HL-60/S4 (cell line): ENCODE measurements around the gene SERPINB7.

Experiments used
- in situ Hi-C: fragments of 300-500 bp; cut with MboI; formaldehyde crosslinking; loops from 2 replicates; pipeline ENCODE4 v1.14.3; 2022; ENCODE audit warnings: low sequenced_read_pairs

Gene SERPINB7

DNA sequence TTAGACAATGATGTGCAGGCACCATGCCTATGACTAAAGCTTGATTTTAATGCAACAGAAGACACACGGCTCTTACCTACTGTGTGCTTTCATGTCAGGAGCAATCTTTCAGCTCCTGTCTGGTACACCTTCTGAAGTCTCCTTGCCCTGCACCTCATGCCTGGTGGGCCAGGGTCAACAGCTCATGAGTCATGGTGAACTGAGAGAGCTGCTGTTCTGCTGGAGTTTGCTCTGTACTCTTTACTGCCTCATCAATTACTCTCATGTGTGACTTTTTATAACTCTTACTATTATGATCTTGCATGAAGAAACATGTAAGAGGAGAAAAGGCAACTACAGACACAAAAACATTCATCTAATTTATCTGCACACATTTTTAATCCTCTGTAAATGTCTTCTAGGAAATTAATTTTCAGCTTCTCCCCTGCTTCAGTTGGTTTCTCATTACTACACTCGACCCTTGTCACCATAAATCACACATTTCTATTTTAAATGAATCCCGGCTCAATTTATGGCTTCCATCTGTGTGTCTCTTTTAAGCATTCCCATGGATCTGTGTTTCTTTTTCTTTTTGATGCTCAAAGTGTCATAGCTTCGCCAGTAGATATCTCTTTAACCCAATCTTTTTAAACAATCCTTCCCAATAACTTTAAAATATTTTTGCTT lies 9.7 kb downstream of the SERPINB7 start:
- in situ Hi-C loops: no loop called here

DNA sequence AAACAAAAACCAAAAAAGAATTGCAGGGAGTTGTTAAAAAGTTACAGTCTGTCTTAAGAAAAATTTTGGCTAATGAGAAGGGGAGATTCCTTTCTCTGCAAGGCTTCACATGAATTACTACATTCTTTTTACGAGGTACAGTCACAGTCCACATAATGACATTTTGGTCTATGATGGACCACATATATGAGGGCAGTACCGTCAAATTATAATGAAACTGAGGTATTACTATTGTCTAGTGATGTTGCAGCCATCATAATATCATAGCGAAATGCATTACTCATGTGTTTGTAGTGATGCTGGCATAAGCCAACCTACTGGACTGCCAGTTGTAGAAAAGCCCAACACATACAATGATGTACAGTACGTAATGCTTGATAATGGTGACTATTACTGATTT lies 12.5 kb downstream of the SERPINB7 start:
- in situ Hi-C loops: no loop called here

DNA sequence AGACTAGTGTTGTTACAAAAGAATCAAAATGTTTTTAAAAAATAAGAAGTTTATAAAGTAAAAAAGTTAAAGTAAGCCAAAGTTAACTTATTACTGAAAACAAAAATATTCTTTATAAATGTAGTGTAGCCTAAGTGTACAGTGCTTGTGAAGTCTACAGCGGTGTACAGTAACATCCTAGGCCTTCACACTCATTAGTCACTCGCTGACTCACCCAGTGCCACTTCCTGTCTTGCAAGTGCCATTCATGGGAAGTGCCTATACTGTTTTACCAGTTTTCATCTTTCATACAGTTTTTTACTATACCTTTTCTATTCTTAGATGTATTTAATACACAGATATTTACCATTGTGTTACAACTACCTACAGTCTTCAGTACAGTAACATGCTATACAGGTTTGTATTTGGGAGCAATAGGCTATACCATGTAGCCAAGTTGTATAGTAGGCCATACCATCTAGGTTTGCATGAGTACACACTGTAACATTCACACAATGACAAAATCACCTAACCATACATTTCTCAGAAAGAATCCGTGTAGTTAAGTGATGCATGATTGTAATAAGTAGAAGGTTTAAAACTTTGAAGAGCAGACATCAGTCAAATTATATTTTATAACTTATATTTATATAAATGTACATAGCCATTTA lies 13.4 kb downstream of the SERPINB7 start:
- in situ Hi-C loops: no loop called here

DNA sequence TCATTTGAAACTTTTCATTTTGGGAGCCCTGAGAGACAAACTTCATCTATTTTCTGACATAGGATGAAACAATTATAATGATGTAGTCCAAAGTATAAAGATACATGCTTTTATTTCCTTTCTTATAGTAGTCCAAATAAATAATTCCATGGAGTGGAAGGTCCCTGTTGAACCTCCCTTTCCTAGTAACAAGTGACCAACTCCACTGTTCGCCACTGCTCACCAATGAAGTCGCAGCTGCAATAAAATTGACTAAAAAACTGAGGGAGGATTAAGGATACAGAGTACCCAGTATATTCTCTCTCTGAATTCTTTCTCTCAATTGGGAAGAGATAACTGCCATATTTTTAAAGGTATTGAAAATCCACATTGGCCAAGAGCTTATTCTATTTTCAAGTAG lies 14.1 kb downstream of the SERPINB7 start:
- in situ Hi-C loops: no loop called here

DNA sequence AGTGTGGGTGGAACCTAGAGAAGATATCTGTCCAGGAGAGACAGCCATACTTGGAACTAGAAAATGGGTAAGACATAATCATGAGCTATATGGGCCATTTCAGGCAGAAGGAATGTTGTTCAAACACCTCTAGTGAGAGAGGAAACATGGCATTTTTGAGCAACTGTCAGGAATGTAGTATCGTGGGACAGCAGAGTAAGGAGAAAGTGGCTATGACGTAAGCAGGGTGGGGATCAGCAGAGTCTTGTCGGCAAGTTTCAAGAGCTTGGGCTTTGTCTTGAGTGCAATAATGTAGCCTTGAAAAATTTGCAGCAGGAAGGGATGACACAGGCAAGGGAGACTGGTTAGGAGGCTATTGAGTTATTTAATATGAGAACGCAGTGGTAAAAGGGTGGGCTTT lies 20.4 kb downstream of the SERPINB7 start:
- in situ Hi-C loops: no loop called here

DNA sequence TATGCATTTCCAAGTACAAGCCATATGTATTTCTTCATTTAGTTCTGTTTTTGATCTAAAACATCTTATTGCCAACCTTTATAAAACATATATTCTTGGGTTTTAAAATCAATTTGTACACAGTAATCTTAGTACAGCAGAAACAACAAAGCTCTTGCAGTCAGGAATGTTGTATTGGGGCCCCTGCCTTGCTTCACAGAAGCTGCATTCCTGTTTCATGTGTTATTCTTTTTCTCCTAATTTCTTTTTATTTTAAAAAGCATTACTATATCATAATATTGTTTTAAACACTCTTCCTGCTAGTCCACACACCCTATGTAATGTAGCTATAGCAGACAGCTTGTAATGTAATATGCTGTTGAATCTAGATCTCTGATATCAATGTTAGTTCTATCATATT lies 24.0 kb downstream of the SERPINB7 start:
- in situ Hi-C loops: no loop called here

DNA sequence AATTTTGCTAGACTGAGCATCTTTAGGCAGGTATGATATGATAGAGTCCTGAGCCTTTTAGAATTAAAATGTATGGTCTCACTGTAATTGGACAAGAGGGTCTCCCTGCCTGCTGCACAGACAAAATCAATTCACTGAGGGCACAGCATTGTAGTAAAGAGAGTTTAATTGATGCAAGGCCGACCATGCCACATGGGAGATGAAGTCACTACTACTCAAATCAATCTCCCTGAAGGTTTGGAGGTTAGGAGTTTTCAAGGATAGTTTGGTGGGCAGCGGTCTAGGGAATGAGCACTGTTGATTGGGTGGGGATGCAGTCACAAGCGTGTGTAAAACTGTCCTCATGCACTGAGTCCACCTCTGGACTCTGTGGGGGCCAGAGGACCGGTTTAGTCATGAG lies 26.1 kb downstream of the SERPINB7 start:
- in situ Hi-C loops: no loop called here

DNA sequence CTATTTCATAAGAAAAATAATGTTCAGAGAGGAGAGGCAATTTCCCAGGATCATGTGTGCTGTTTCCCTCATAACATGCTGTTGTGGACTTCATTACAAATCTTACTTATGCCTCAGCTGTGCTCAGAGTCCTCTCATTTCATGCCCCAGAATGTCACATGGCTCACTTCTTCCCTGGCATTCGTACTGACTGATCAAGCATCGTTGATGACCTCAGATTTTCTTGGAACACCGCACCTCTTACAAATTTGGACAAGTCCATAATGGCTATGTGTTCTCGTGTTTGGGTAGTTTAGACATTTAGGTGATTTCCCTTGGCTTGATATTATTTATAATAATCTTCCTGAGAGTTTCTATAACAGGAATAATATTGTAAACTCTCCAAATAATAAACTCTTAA lies 32.9 kb downstream of the SERPINB7 start:
- in situ Hi-C loops: no loop called here

DNA sequence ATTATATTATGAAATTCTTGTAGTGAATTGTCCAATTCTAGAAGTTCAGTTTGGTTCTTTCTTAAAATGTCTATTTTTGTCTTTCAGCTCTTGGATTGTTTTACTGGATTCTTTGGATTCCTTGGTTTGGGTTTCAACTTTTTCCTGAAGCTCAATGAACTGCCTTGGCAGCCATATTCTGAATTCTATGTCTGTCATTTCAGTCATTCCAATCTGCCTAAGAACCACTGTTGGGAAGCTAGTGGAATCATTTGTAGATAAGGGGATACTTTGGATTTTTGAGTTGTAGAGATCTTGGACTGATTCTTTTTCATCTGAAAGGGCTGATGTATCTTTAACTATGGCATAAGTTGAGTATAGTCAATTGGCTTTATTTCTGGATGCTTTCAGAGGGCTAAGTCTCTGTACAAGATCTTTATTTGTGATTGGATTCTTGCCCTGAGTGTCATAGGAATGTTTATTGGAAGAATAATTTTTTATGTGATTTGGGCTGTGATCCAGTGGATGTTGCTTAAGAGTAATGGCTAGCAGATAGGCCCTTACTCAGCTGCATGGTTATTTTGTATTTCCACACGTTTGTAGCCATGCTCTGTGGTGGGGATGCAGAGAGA lies 42.3 kb downstream of the SERPINB7 start:
- in situ Hi-C loops: no loop called here

DNA sequence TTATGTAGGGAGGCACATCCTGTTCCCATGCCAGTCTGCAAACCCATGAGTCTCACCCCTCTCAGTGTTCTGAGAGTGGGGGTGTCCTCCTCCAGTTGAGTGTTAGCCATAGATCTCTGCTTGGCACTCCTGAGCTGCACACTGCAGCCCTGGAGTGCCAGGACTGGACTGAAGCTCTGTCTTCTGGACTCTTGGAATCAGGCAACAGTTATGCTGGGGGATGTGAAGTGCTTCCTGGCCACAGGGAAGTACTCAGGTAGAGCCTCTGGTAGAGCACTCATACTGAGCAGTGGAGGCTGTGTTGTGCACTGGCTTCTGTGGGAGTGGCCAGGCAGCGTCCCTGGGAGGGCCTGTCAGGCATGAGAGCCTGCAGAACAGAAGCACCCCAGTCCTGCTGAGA lies 43.0 kb downstream of the SERPINB7 start:
- in situ Hi-C loops: no loop called here

DNA sequence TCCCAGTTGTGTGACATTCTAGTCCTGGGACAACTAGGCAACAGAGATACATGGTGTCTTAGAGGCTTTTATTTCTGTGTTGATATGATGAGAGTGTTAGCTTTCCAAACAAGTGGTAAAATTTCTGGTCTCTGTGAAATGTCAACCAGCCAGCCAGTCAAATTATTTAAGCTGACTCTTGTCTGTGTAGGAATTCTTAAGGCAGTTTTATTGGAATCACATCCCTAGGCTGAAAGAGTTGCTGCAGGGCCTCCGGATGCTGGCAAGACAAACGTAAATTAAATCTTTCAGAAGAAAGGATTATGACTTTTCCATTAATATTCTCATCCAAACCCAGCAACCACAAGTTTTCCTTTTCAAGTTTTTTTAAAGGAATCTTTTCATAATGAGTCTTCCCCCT lies 44.6 kb downstream of the SERPINB7 start:
- in situ Hi-C loops: no loop called here

DNA sequence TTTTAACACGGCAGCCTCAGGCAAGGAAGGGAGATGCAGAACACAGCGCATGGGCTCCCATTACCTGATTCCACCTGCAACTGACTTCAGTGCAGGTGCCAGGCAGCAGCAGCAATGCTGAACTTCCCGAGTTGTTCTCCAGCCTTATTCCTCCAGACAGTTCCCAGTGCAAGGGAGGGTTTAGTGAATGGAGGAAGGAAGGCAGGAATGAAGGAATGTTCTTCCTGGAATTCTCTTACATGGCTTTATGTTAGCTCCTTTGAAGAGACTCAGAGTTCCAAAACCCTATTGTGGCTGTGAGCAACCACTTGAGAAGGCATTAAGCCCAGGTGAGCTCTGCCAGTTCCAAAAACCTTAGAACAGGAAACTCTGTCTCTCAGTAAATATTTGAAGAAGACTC lies 45.5 kb downstream of the SERPINB7 start:
- in situ Hi-C loops: no loop called here

DNA sequence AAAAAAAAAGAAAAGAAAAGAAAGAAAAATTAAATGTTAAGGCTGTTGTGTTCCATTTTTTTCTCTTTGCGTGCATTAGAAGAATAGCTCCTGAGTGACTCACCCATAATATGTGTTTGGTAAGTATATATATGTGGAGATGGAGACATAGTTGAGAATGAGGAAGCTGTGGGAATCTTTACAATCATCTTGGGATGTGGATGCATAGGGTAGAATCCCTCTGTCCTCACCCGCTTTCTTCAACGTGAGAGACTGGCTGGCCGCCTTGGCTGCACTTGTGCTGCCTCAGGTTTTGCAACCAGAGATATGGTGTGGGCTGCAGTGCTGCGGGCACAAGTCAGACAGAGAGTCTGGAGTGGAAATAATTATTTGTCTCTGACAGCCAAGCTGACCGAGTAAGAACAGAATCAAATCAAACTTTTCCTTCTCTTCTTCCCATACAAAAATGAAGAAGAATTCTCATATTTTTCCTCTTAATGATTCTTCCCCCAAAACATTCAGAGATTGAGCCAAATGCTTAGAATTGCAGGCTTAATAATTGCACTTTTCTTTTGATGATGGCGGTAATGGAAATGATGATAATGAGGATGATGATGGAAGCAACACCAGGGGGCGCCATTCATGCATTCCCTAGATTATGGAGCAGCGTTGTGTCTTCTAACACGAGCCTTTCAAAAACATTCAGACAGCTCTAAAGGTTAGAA lies 48.5 kb downstream of the SERPINB7 start:
- in situ Hi-C loops: no loop called here

DNA sequence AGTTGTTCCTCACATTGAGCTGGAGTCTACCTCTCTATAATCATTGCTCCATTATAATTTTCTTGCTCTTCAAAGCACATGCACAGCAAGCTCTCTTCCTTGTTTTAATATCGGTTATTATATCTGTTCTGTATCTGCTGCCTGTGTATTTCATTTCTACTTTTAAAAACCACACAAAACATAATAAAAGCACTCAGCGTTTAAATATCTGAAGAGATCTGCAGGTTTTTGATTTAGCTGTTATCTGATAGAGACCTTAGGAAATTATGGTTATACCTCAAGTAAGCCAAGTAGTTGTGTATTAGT lies 49.0 kb downstream of the SERPINB7 start:
- in situ Hi-C loops: no loop called here

DNA sequence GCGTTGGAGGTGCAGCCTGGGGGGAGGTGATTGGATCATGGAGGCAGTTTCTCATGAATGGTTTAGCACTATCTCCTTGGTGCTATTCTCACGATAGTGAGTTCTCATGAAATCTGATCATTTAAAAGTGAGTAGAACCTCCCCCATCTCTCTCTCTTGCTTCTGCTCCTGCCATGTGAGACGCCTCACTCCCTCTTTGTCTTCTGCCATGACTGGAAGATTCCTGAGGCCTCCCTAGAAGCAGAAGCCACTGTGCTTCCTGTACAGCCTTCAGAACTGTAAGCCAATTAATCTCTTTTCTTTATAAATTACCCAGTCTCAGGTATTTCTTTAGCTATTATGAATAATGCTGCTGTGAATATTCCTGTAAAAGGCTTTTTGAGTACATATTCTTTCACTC lies 52.9 kb downstream of the SERPINB7 start:
- in situ Hi-C loops: no loop called here

DNA sequence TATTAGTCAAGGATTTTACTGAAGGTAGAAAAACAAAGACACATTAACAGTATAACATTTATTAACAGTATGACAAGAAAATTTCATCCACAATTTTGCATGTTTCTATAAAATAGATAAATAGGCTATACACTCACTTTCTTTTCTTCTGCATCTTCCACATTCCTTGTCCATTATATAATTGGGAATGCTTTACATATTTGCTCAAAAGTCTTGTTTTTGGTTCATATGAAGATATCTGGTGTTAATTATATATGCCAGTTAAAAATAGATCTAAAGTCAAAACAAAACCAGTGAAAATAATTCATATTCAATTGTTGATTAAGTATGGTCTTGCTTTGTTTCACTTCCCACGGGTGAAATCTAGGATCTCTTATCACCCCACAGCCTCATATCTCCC lies 53.4 kb downstream of the SERPINB7 start:
- in situ Hi-C loops: no loop called here

DNA sequence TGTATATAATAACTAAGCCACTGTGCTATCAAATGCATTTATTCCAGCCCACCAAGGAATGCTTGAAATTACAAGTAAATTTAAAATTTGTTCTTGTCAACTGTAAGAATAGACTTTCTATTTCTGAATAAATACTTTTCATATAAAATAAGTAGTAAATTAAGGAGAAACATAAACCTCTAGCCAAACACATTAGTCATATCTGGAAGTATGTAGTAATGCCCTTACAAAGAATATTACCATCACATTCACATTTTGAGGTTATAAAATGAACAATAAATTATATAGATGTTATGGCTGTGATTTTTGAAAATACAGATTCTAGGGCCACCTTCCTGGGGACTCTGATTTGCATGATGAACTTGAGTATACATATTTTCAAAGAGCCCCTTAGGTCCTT lies 54.7 kb downstream of the SERPINB7 start:
- in situ Hi-C loops: no loop called here

DNA sequence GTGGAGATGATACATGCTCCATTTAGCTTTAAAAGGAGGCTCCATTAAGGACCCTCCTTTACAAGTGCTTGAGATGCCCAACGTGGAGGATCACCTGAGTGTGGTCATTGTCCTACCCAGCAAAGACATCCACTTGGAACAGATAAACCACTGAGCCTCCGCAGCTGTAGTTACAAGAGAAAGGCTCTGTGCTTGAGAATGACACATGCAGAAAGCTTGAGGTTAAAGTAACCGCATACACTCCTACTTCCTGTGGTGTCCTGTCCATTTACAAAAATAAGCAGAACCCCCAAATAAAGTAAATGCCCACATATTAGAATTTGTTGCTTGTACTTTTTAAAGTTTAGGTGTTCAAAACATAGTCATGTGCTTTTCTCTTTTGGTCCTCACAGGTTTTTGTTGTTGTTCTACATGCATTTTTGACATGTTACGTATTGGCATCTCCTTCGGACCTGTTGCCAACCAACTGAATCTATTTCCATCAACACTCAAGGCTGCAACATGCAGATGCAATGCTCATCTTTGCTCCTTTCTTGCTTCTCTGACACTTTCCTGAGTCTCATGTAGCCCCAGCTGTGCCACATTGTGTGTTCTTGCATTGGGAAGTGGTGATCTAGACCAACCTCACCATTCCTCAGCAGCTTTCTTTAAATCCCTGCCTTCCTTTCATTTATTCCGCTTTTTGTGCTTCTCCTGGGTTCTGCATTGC lies 56.0 kb downstream of the SERPINB7 start:
- in situ Hi-C loops: no loop called here

DNA sequence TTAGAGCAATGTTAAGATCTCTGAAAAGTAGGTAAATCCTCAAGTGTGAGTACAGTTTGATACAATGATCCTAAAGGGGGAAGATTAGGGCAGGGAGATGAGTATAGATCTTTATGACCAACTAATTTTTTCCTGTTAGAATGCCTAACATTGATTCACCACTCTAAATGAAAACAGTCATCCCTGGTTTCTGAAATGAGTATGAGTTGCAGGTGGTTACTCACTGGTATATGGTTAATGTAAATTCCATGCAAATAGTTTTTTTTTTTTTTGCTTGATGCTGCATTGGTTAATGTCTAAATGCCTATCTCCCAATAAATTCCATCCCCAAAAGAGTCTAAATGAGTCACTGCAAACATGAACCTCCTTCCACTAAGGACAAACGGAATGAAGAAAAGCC lies 57.3 kb downstream of the SERPINB7 start:
- in situ Hi-C loops: no loop called here

DNA sequence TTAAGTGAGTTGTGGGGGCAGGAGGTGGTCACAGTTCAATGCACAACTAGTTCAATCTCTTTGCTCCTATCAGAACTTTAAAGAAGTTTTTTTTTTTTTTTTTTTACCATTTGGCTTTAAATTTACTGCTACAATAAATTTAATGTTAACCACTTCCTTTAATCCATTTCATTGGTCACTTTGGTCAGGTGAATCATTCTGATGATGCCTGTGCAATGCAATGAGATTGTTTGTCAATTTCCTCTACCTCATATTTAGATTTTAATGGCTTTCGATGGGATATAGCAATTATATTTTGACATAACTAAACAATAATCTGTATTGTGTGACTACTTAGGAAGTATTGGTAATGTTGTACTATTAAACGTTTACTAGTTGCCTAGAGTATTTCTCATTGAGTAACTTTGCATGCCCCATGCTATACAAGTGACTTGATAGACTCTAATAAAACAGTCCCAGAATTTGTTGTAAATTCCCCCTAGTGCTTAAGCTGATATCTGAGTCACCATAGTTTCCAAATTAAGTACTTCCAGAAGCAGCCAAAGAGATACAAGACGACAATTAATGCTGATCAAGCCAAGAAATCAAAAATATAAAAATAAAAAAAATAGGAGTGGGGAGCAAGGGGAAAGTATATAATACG lies 59.4 kb downstream of the SERPINB7 start:
- in situ Hi-C loops: no loop called here

DNA sequence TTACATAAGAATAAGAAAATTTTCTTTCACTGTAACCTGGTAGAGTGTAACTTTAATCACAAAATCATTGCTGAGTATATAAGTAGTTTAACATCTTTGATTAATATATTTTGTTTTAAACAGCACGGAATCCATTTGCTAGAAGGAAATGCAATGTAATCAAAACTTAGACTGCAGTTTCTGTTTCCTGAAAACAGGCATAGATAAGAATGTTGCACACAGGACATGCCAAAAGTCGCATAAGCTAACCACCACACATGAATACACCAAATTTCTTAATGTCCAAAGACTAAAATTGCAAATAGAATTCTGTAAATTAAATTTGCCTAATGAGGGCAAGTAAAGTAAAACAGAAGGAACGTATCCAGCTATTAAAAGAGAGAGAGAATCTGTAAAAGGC lies 61.2 kb downstream of the SERPINB7 start:
- in situ Hi-C loops: no loop called here
